Measurements from ENCODE around the gene CRTAC1. TPM values are rescaled to one million over a fixed set of nuclear protein-coding genes. Genes with fewer than 3 reads are reported as not detected.

CRTAC1 gene
- total RNA-seq, 1 experiment from 2014 or later: 0.46 TPM

GRCh38 chr10:97936126-97936525 is 94.3 kb downstream of the CRTAC1 start:
- Histone ChIP-seq H2BK20ac (ENCODE audit: low read depth, low read length, poor library complexity, severe bottlenecking) (no peak overlapping the region), H3K4ac (ENCODE audit: low read depth, low read length) (no peak overlapping the region), H3K9ac (ENCODE audit: extremely low read depth, insufficient read length, low read length) (no peak overlapping the region), H3K56ac (ENCODE audit: insufficient read length, low read depth, low read length) (no peak overlapping the region), H3K4me1 (ENCODE audit: insufficient read depth, low read length) (no peaks in the 10 kb centered on the region), H3K79me2 (ENCODE audit: insufficient read depth, low read length) (no peaks in the 10 kb centered on the region), H3K23me2 (ENCODE audit: insufficient read length, low read depth, low read length, poor library complexity, severe bottlenecking) (no peaks in the 10 kb centered on the region), H3K23ac (ENCODE audit: insufficient read length, low read depth, low read length) (no peak overlapping the region), H3K27ac (ENCODE audit: insufficient read length, low read depth, low read length) (no peak overlapping the region), H4K91ac (ENCODE audit: insufficient read length, low read depth, low read length) (no peak overlapping the region), H3K14ac (ENCODE audit: insufficient read depth, low read length) (no peak overlapping the region), H4K20me1 (ENCODE audit: control insufficient read depth, insufficient read depth, insufficient read length) (no peaks in the 10 kb centered on the region), H3K27me3 (ENCODE audit: insufficient read depth, low read length) (no peaks in the 10 kb centered on the region), H3K18ac (ENCODE audit: insufficient read length, low read depth, low read length) (no peak overlapping the region), H2BK12ac (ENCODE audit: insufficient read length, low read depth, low read length) (no peak overlapping the region), H2AFZ (ENCODE audit: low read length) (no peak overlapping the region), H4K8ac (replicated peaks; ENCODE audit: insufficient read length, low read depth, low read length) (no peak overlapping the region), H3K4me2 (ENCODE audit: insufficient read depth, insufficient read length, low read length) (no peak overlapping the region), H2AK5ac (ENCODE audit: insufficient read length, low read length) (no peak overlapping the region), H3K79me1 (ENCODE audit: insufficient read depth, low read depth, low read length, poor library complexity, severe bottlenecking) (no peaks in the 10 kb centered on the region), H2BK120ac (ENCODE audit: low read depth, low read length, poor library complexity, severe bottlenecking) (no peak overlapping the region), H3K9me3 (ENCODE audit: control insufficient read depth, low read depth, low read length) (no peaks in the 10 kb centered on the region), H2BK5ac (ENCODE audit: insufficient read length, low read length) (no peak overlapping the region), H3T11ph (ENCODE audit: low read length) (no peak overlapping the region), H2BK15ac (ENCODE audit: low read depth, low read length) (no peak overlapping the region), H4K5ac (ENCODE audit: insufficient read length, low read depth, low read length) (no peak overlapping the region)
- TF ChIP-seq CTCF (conservative IDR thresholded peaks at IDR 0.05): no peak
- Mint-ChIP-seq H3K36me3 (ENCODE audit: insufficient read depth in 1 of 3, low read depth in 3 of 3) (no peaks in the 10 kb centered on the region), H3K4me3 (no peak overlapping the region), H3K9me3 (no peaks in the 10 kb centered on the region; a peak in 1 of 5 replicates), H3K27ac (no peak overlapping the region; a peak in 1 of 7 replicates), H3K27me3 (ENCODE audit: low read depth) (peaks cover 6% of the 10 kb centered on the region), H3K4me1 (peaks cover 6 to 13% of the 10 kb centered on the region in 2 experiments)
- no peak for DNase-seq
- WGBS (ENCODE audit: extremely low coverage, insufficient read length, low lambda C conversion rate): no CpG with 5 or more reads among the region's 23 CpGs

Measured in H9 (cell line).